HFFc6 (cell line): ENCODE measurements around the gene SYNE2. TPM values are rescaled to one million over a fixed set of nuclear protein-coding genes. Genes with fewer than 3 reads are reported as not detected.
"Not testable (repeated sequence)": the region's sequence is repeated elsewhere in the genome, so short reads cannot be mapped to it uniquely, and the experiment has no call there.

Source experiments
- DNase-seq: peaks from one replicate; pipeline ENCODE4 v3.0.0-alpha.2; 2018
- H3K27ac Mint-ChIP-seq: 2 replicates; pipeline ENCODE4 v1.8.0; 2020; ENCODE audit warnings: mild to moderate bottlenecking, mixed read lengths
- H3K27me3 Mint-ChIP-seq: 2 replicates; pipeline ENCODE4 v1.8.0; 2021; ENCODE audit warnings: mild to moderate bottlenecking, moderate library complexity, mixed read lengths; ENCODE audit not compliant: insufficient read depth
- H3K36me3 Mint-ChIP-seq: 2 replicates; pipeline ENCODE4 v1.8.0; 2021; ENCODE audit warnings: low read depth, mixed read lengths
- H3K4me1 Mint-ChIP-seq: 2 replicates; pipeline ENCODE4 v1.8.0; 2020; ENCODE audit warnings: low read depth, mixed read lengths
- H3K4me3 Mint-ChIP-seq: 2 replicates; pipeline ENCODE4 v1.8.0; 2020; ENCODE audit warnings: mild to moderate bottlenecking, moderate library complexity, mixed read lengths
- H3K9me3 Mint-ChIP-seq: 2 replicates; pipeline ENCODE4 v1.8.0; 2020; ENCODE audit warnings: mild to moderate bottlenecking, mixed read lengths
- total RNA-seq, 6 experiments: library from RNA; stranded (reverse); fragmentation: NEBNext Ultra II Directional; extraction: Animal tissue kit (Norgen Biotek cat#: 25700); gene quantifications; 2 replicates in 1 of 6; 3 replicates in 5 of 6; pipeline ENCODE4 v1.2.3, GENCODE V29; 2021
- TF ChIP-seq, protein P1 (sequence below): fragments of 200-600 bp; sonication (generic); IDR thresholded peaks from 2 replicates; pipeline ENCODE4 v1.5.0; 2021; ENCODE audit warnings: antibody characterized with exemption, mild to moderate bottlenecking

SYNE2 gene
- total RNA-seq, 6 experiments from 2014 or later = 2.9 to 6.6 (median 6.2) TPM

DNA sequence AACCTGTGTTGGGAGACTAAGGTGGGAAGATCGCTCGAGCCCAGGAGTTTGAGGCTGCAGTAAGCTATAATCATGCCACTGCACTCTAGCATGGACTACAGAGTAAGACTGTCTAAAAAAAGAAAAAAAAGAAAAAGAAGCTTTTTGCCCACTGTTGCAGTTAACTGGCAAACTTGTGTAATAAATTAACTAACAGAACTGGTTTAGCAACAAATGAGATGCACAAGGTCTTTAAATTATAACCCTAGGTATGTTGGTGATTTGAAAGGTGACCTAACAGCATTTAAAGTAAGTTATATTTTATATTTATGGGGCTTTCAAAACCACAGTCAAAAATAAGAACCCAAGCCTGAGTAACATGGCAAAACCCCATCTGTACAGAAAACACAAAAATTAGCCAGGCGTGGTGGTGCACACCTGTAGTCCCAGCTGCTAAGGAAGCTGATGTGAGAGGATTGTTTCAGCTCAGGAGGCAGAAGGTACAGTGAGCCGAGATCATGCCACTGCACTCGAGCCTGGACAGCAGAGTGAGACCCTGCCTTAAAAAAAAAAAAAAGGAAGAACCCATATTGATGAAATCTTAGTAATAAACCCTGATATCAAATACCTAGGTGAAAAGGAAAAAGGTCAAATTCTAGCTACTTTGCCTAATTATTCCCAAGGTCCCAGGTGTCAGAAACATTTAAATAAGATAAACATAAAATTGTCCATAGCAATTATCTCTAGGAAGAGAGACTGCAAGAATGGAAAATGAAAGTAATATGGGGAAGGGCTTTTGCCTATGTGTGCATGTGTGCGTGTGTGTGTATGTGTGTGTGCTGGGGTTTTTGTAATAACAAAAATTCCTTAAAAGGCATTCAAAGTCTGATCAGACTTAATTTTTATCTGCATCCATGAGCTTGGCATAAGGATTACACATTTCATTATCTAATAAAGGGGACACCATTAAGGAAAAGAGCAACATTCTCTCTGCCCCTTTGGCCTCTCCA lies 15.4 kb downstream of the SYNE2 start:
- TF ChIP-seq, protein P1, sequence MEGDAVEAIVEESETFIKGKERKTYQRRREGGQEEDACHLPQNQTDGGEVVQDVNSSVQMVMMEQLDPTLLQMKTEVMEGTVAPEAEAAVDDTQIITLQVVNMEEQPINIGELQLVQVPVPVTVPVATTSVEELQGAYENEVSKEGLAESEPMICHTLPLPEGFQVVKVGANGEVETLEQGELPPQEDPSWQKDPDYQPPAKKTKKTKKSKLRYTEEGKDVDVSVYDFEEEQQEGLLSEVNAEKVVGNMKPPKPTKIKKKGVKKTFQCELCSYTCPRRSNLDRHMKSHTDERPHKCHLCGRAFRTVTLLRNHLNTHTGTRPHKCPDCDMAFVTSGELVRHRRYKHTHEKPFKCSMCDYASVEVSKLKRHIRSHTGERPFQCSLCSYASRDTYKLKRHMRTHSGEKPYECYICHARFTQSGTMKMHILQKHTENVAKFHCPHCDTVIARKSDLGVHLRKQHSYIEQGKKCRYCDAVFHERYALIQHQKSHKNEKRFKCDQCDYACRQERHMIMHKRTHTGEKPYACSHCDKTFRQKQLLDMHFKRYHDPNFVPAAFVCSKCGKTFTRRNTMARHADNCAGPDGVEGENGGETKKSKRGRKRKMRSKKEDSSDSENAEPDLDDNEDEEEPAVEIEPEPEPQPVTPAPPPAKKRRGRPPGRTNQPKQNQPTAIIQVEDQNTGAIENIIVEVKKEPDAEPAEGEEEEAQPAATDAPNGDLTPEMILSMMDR = no peak
- Mint-ChIP-seq H3K4me1 (peaks cover 28% of the 10 kb centered on the region), H3K36me3 (no peaks in the 10 kb centered on the region), H3K4me3 (no peak overlapping the region), H3K9me3 (no peaks in the 10 kb centered on the region), H3K27me3 (no peaks in the 10 kb centered on the region), H3K27ac (no peak overlapping the region)
- DNase-seq = no peak

DNA sequence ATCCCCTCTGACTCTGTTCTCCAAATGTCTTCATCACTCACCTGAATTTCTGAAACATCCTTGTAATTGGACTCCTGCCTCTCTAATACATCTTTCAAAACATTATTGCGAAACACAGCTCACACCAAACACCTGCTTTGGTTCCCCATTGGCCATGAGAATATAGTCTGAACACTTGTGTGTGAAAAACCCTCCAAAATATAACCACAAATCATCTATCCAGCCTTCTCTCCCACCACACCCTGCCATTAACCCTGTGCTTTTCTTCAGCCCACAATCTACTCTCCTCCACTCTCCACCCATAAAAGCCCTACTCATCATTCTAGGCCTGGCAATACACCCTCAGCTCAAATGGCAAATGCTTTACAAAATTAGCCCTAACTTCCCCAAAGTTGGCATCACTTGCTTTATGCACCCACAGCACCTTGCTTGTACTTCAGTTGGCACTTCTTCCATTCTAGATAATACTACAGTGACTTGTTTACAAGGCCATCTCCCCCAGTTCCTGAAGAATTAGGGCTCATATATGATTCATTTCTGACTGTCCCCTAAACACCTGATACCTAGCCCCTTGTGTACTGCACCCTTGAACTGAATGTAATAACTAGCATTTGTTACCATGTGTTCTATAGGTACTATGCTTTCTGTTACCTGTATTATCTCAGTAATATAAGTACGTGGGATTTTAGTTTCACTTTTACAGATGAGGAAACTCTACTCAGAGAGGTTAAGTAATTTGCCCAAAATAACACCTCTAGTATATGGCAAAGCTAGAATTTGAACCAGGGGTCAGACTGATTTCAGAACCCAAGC lies 17.3 kb downstream of the SYNE2 start:
- H3K9me3 Mint-ChIP-seq, H3K27me3 Mint-ChIP-seq, DNase-seq, H3K27ac Mint-ChIP-seq, H3K36me3 Mint-ChIP-seq: not testable (repeated sequence)
- Mint-ChIP-seq H3K4me1 (peaks cover 23% of the 10 kb centered on the region), H3K4me3 (peak overlapping the region; percentile 36; the same call in 1 of the 2 replicates)

DNA sequence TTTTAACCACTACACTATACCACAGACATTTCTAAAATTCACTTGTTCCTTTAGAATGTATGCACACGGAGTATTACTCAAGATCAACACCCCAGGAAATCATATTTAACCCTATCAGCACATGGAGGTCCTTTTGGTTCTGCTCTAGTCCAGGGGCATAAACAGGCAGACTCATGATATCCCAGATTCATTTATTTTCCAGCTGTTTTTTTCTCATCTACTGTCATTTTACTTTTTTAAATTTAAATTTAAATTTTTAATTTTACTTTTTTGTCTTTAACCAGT lies 17.9 kb downstream of the SYNE2 start:
- H3K36me3 Mint-ChIP-seq, H3K9me3 Mint-ChIP-seq, H3K4me3 Mint-ChIP-seq, H3K27ac Mint-ChIP-seq, DNase-seq, H3K27me3 Mint-ChIP-seq: not testable (repeated sequence)
- H3K4me1 Mint-ChIP-seq = peaks cover 23% of the 10 kb centered on the region

DNA sequence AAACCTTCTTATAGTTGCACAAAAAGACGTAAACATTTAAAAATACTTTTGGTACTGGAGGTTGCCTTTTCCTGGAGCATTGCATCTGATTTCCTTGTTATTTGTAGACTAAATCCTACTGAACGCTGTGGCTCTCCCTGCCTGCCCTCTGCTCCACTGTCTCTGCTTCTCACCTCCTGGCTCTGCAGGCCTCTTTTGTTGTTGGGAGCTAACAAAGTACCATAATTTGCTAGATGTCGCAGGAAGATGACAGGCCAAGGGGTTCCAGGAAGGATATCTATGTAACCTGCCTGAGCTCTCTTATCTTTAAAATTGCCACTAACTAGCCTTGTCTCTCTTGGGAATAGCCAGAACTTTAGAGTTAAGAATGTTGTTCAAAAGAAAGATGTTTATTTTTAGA lies 21.4 kb downstream of the SYNE2 start:
- Mint-ChIP-seq H3K27ac (no peak overlapping the region), H3K4me3 (no peak overlapping the region)

DNA sequence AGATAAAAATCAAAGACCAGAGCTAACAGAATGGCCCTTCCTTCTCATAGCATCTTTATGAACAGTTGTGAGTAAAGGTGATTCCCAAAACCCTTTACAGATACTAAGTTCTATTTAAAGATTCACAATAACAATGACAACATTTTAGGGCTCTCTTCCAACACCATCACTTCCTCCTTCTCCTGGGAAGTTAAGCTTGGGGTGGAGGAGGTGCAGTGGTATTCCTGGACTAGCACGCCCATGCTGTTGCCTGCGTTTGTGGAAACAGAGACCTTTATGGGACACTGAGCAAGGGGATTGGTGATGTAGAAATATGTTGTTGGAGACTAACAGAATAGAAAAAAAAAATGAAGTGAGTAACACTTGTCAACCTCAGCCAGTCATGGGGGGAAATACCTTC lies 22.5 kb downstream of the SYNE2 start:
- TF ChIP-seq, protein P1 = no peak
- Mint-ChIP-seq H3K27me3 (no peaks in the 10 kb centered on the region), H3K4me3 (no peak overlapping the region), H3K4me1 (peaks cover 23% of the 10 kb centered on the region), H3K36me3 (no peaks in the 10 kb centered on the region), H3K27ac (peak overlapping the region; percentile 44; the same call in 1 of the 2 replicates), H3K9me3 (no peaks in the 10 kb centered on the region)
- no peak for DNase-seq

More for the DNA sequence above, 21.4 kb downstream of the SYNE2 start:
- Mint-ChIP-seq H3K36me3 (no peaks in the 10 kb centered on the region), H3K9me3 (no peaks in the 10 kb centered on the region), H3K27me3 (no peaks in the 10 kb centered on the region), H3K4me1 (peaks cover 31% of the 10 kb centered on the region)
- DNase-seq = no peak
- TF ChIP-seq, protein P1 = no peak

DNA sequence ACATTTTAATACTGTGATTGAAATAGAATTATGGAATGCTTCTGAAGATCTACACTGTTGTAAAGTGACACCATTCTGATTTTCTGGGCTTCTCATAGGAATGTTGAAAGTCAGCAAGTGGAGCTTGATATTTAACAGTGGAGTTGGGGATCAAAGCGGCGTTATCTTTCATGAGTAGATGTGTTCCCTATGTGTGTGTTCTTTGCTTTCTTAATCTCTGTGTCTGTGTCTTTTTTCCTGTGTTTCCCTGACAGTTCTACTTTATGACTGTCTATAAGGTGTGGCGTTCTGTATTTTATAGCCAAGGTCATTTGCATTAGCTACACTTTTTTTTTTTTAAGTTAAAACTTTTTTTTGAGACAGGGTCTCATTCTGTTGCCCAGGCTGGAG lies 24.7 kb downstream of the SYNE2 start:
- Mint-ChIP-seq H3K27ac (no peak overlapping the region), H3K36me3 (no peaks in the 10 kb centered on the region)

More for the DNA sequence above, 24.7 kb downstream of the SYNE2 start:
- H3K9me3 Mint-ChIP-seq = no peaks in the 10 kb centered on the region
- H3K4me3 Mint-ChIP-seq = no peak overlapping the region
- TF ChIP-seq, protein P1 = no peak
- peaks cover 23% of the 10 kb centered on the region for H3K4me1 Mint-ChIP-seq
- no peak for DNase-seq
- H3K27me3 Mint-ChIP-seq = no peaks in the 10 kb centered on the region
